H9 (cell line): ENCODE data around the gene DDX49. TPM values are rescaled to one million over a fixed set of nuclear protein-coding genes. Genes with fewer than 3 reads are reported as not detected.

Experiments used
- DNase-seq: peaks from one replicate; pipeline ENCODE4 v3.0.0-alpha.2; 2017
- H2AFZ ChIP-seq: one replicate; pipeline ENCODE4 v1.6.1; 2013; ENCODE audit warnings: mild to moderate bottlenecking, low read length, control low read depth, moderate library complexity
- H2AK5ac ChIP-seq: 2 replicates; pipeline ENCODE4 v1.6.1; 2013; ENCODE audit warnings: low read length, control low read depth, mixed read lengths; ENCODE audit not compliant: insufficient read length
- H2BK120ac ChIP-seq: one replicate; pipeline ENCODE4 v1.6.1; 2013; ENCODE audit warnings: low read depth, mild to moderate bottlenecking, low read length, control low read depth, inconsistent platforms; ENCODE audit not compliant: poor library complexity, severe bottlenecking
- H2BK12ac ChIP-seq: 2 replicates; pipeline ENCODE4 v1.6.1; 2013; ENCODE audit warnings: low read length, control low read depth, mixed read lengths, low read depth; ENCODE audit not compliant: insufficient read length
- H2BK15ac ChIP-seq: 2 replicates; pipeline ENCODE4 v1.6.1; 2013; ENCODE audit warnings: low read depth, low read length, control low read depth
- H2BK20ac ChIP-seq: one replicate; pipeline ENCODE4 v1.6.1; 2013; ENCODE audit warnings: low read depth, mild to moderate bottlenecking, low read length, control low read depth, inconsistent platforms; ENCODE audit not compliant: poor library complexity, severe bottlenecking
- H2BK5ac ChIP-seq: 2 replicates; pipeline ENCODE4 v1.6.1; 2013; ENCODE audit warnings: low read length, control low read depth, mixed read lengths; ENCODE audit not compliant: insufficient read length
- H3K14ac ChIP-seq: 2 replicates; pipeline ENCODE4 v1.6.1; 2013; ENCODE audit warnings: low read length, control low read depth; ENCODE audit not compliant: insufficient read depth
- H3K18ac ChIP-seq: 2 replicates; pipeline ENCODE4 v1.6.1; 2013; ENCODE audit warnings: low read depth, mild to moderate bottlenecking, mixed read lengths, low read length, control low read depth; ENCODE audit not compliant: insufficient read length
- H3K23ac ChIP-seq: 2 replicates; pipeline ENCODE4 v1.6.1; 2013; ENCODE audit warnings: low read length, control low read depth, mixed read lengths, low read depth; ENCODE audit not compliant: insufficient read length
- H3K23me2 ChIP-seq: 2 replicates; pipeline ENCODE4 v1.6.1; 2013; ENCODE audit warnings: low read depth, mild to moderate bottlenecking, mixed read lengths, low read length, control low read depth; ENCODE audit not compliant: insufficient read length, poor library complexity, severe bottlenecking
- H3K27ac ChIP-seq: 2 replicates; pipeline ENCODE4 v1.5.1; 2013; ENCODE audit warnings: low read length, control low read depth, mixed read lengths, low read depth; ENCODE audit not compliant: insufficient read length
- H3K27me3 ChIP-seq: 2 replicates; pipeline ENCODE4 v1.6.1; 2013; ENCODE audit warnings: low read length, control low read depth, inconsistent platforms; ENCODE audit not compliant: insufficient read depth
- H3K4ac ChIP-seq: 2 replicates; pipeline ENCODE4 v1.6.1; 2013; ENCODE audit warnings: low read depth, mild to moderate bottlenecking, control low read depth, inconsistent platforms, low read length, moderate library complexity
- H3K4me1 ChIP-seq: 2 replicates; pipeline ENCODE4 v1.6.1; 2013; ENCODE audit warnings: low read length, control low read depth, inconsistent platforms; ENCODE audit not compliant: insufficient read depth
- H3K4me2 ChIP-seq: 2 replicates; pipeline ENCODE4 v1.6.1; 2013; ENCODE audit warnings: low read length, control low read depth, mixed read lengths; ENCODE audit not compliant: insufficient read length, insufficient read depth
- H3K56ac ChIP-seq: 2 replicates; pipeline ENCODE4 v1.6.1; 2013; ENCODE audit warnings: low read depth, mild to moderate bottlenecking, mixed read lengths, low read length, control low read depth; ENCODE audit not compliant: insufficient read length
- H3K79me1 ChIP-seq: 2 replicates; pipeline ENCODE4 v1.6.1; 2013; ENCODE audit warnings: low read depth, mild to moderate bottlenecking, moderate library complexity, low read length, control low read depth, inconsistent platforms; ENCODE audit not compliant: insufficient read depth, poor library complexity, severe bottlenecking
- H3K79me2 ChIP-seq: 2 replicates; pipeline ENCODE4 v1.6.1; 2013; ENCODE audit warnings: low read length, control low read depth, inconsistent platforms; ENCODE audit not compliant: insufficient read depth
- H3K9ac ChIP-seq: 2 replicates; pipeline ENCODE4 v1.6.1; 2013; ENCODE audit warnings: low read length, control low read depth, mixed read lengths; ENCODE audit not compliant: insufficient read length; ENCODE audit errors: extremely low read depth
- H3K9me3 ChIP-seq: one replicate; pipeline ENCODE4 v1.6.1; 2013; ENCODE audit warnings: low read depth, low read length, inconsistent platforms; ENCODE audit not compliant: control insufficient read depth
- H3T11ph ChIP-seq: one replicate; pipeline ENCODE4 v1.6.1; 2013; ENCODE audit warnings: mild to moderate bottlenecking, low read length, control low read depth, inconsistent platforms
- H4K20me1 ChIP-seq: one replicate; pipeline ENCODE4 v1.6.1; 2013; ENCODE audit not compliant: control insufficient read depth, insufficient read length, insufficient read depth
- H4K5ac ChIP-seq: 2 replicates; pipeline ENCODE4 v1.6.1; 2013; ENCODE audit warnings: low read depth, mild to moderate bottlenecking, mixed read lengths, low read length, control low read depth; ENCODE audit not compliant: insufficient read length
- H4K8ac ChIP-seq: replicated peaks from 2 replicates; pipeline ENCODE4 v1.6.1; 2013; ENCODE audit warnings: low read length, control low read depth, mixed read lengths, low read depth; ENCODE audit not compliant: insufficient read length
- H4K91ac ChIP-seq: 2 replicates; pipeline ENCODE4 v1.6.1; 2013; ENCODE audit warnings: low read depth, mild to moderate bottlenecking, moderate library complexity, mixed read lengths, low read length, control low read depth; ENCODE audit not compliant: insufficient read length
- H3K27ac Mint-ChIP-seq, 3 experiments: 2 replicates in 2 of 3; 3 replicates in 1 of 3; pipeline ENCODE4 v1.8.0; 2020 to 2021; ENCODE audit warnings: mixed read lengths in 3 of 3, mild to moderate bottlenecking in 1 of 3, moderate library complexity in 1 of 3
- H3K27me3 Mint-ChIP-seq: 2 replicates; pipeline ENCODE4 v1.8.0; 2021; ENCODE audit warnings: low read depth, mild to moderate bottlenecking, moderate library complexity, mixed read lengths
- H3K36me3 Mint-ChIP-seq, 3 experiments: 2 replicates in 2 of 3; 3 replicates in 1 of 3; pipeline ENCODE4 v1.8.0; 2020 to 2021; ENCODE audit warnings: low read depth in 3 of 3, mixed read lengths in 3 of 3; ENCODE audit not compliant: insufficient read depth in 1 of 3
- H3K4me1 Mint-ChIP-seq, 2 experiments: 2 replicates each; pipeline ENCODE4 v1.8.0; 2020; ENCODE audit warnings: mixed read lengths in 2 of 2
- H3K4me3 Mint-ChIP-seq, 2 experiments: 2 replicates in 1 of 2; 3 replicates in 1 of 2; pipeline ENCODE4 v1.8.0; 2020 to 2021; ENCODE audit warnings: mild to moderate bottlenecking in 2 of 2, mixed read lengths in 2 of 2, moderate library complexity in 1 of 2
- H3K9me3 Mint-ChIP-seq, 2 experiments: 2 replicates in 1 of 2; 3 replicates in 1 of 2; pipeline ENCODE4 v1.8.0; 2020; ENCODE audit warnings: mild to moderate bottlenecking in 2 of 2, mixed read lengths in 2 of 2, moderate library complexity in 1 of 2
- WGBS: extraction: QIAGEN DNeasy Blood & Tissue Kit; methylation state at CpG from one replicate; pipeline ENCODE4 v1.1.7; 2013; ENCODE audit warnings: missing lambda C conversion rate, low lambda C conversion rate, mixed read lengths; ENCODE audit not compliant: insufficient read length; ENCODE audit errors: extremely low coverage; 5-methylcytosine and 5-hydroxymethylcytosine counted together
- total RNA-seq: library from RNA; stranded (reverse); gene quantifications from 2 replicates; pipeline ENCODE4 v1.2.1, GENCODE V29; 2021
- TF ChIP-seq, protein P1 (sequence below): fragments of 200-600 bp; sonication (generic); conservative IDR thresholded peaks from 3 replicates; pipeline ENCODE4 v1.8.0; 2021; ENCODE audit warnings: antibody characterized with exemption, mild to moderate bottlenecking

The DDX49 gene
- total RNA-seq, 1 experiment from 2014 or later = 52.3 TPM

DNA sequence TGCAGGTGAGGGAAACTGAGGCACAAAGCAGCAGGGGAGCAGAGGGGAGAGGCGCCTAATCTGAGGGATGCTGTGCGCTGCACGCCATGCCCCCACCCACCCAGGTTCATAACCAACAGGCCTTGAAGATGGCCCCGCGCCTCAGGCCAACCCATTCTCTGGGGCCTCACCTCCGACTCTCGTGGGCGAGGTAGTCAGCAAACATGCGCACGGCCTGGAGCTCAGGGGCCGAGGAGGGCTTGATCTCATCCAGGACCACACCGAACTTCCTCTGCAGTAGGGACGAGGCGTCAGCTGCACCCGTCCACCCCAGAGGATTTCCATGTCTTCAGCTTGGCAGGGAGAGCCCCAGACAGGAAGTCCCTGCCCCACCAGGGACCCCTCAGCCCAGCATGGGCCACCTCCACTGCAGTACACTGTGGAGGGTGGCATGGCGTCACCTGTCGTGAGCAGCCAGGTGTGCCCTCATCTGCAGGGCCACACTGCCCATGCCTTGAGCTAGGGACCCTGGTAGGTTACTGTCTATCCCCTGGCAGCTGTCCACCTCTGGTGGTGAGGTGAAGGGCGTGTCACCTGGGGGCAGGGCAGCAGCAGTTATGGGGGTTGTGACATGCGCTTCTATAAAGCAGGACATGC lies 8.6 kb upstream of the DDX49 start:
- H2AFZ ChIP-seq = no peak overlapping the region
- H3K4me3 Mint-ChIP-seq = no peak overlapping the region; a peak in 1 of 5 replicates
- no peak overlapping the region for H3K27ac ChIP-seq
- H4K5ac ChIP-seq = no peak overlapping the region
- no peak overlapping the region for H3K4ac ChIP-seq
- no peaks in the 10 kb centered on the region for H3K27me3 Mint-ChIP-seq
- H2BK12ac ChIP-seq = no peak overlapping the region
- H4K20me1 ChIP-seq = no peaks in the 10 kb centered on the region
- H3K23me2 ChIP-seq = no peaks in the 10 kb centered on the region
- no peaks in the 10 kb centered on the region for H3K4me1 Mint-ChIP-seq
- no peaks in the 10 kb centered on the region for H3K79me1 ChIP-seq
- H3K9me3 Mint-ChIP-seq = no peaks in the 10 kb centered on the region
- WGBS = no CpG with 5 or more reads among the region's 19 CpGs
- DNase-seq = no peak
- no peaks in the 10 kb centered on the region; the same call in 1 of the 2 replicates for H3K79me2 ChIP-seq
- no peak overlapping the region for H2BK20ac ChIP-seq
- H3T11ph ChIP-seq = no peak overlapping the region
- H3K9me3 ChIP-seq = no peaks in the 10 kb centered on the region
- no peak overlapping the region for H3K4me2 ChIP-seq
- H3K27me3 ChIP-seq = no peaks in the 10 kb centered on the region
- H3K14ac ChIP-seq = no peak overlapping the region
- H3K27ac Mint-ChIP-seq = no peak overlapping the region
- no peak overlapping the region for H2AK5ac ChIP-seq
- no peak overlapping the region for H2BK15ac ChIP-seq
- no peak overlapping the region for H4K8ac ChIP-seq
- TF ChIP-seq, protein P1, sequence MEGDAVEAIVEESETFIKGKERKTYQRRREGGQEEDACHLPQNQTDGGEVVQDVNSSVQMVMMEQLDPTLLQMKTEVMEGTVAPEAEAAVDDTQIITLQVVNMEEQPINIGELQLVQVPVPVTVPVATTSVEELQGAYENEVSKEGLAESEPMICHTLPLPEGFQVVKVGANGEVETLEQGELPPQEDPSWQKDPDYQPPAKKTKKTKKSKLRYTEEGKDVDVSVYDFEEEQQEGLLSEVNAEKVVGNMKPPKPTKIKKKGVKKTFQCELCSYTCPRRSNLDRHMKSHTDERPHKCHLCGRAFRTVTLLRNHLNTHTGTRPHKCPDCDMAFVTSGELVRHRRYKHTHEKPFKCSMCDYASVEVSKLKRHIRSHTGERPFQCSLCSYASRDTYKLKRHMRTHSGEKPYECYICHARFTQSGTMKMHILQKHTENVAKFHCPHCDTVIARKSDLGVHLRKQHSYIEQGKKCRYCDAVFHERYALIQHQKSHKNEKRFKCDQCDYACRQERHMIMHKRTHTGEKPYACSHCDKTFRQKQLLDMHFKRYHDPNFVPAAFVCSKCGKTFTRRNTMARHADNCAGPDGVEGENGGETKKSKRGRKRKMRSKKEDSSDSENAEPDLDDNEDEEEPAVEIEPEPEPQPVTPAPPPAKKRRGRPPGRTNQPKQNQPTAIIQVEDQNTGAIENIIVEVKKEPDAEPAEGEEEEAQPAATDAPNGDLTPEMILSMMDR = no peak
- no peak overlapping the region for H2BK120ac ChIP-seq
- peaks cover 13 to 31% (median 26%) of the 10 kb centered on the region in 3 experiments; a peak in 6 of 7 replicates for H3K36me3 Mint-ChIP-seq
- H3K18ac ChIP-seq = no peak overlapping the region
- H3K9ac ChIP-seq = no peak overlapping the region
- H3K23ac ChIP-seq = no peak overlapping the region
- H3K4me1 ChIP-seq = no peaks in the 10 kb centered on the region
- no peak overlapping the region for H3K56ac ChIP-seq
- no peak overlapping the region for H2BK5ac ChIP-seq
- H4K91ac ChIP-seq = no peak overlapping the region
